ENCODE measurements around the gene ATP10A. TPM values are rescaled to one million over a fixed set of nuclear protein-coding genes. Genes with fewer than 3 reads are reported as not detected.

Gene ATP10A
- total and polyA plus RNA-seq, 12 donors = 0.67 to 31.8 (median 16.1) TPM

DNA sequence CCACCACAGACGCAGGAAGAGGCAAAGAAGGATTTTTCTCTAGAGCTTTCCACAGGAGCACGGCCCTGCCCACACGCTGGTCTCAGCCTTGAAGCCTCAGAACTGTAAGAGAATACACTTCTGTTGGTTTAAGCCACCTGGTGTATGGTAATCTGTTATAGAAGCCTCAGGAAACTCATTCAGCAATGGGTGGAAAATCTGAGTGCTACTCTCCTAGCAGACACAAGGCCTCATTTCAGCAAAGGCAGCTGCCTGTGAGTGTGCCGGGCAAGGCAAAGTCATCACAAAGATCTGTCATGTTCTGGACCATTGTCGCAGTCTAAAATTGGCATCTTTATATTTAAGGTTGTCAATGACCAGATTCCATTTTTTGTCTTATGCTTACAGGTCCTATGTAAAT is 31.0 kb downstream of the ATP10A start:
- TF ChIP-seq, protein P1, sequence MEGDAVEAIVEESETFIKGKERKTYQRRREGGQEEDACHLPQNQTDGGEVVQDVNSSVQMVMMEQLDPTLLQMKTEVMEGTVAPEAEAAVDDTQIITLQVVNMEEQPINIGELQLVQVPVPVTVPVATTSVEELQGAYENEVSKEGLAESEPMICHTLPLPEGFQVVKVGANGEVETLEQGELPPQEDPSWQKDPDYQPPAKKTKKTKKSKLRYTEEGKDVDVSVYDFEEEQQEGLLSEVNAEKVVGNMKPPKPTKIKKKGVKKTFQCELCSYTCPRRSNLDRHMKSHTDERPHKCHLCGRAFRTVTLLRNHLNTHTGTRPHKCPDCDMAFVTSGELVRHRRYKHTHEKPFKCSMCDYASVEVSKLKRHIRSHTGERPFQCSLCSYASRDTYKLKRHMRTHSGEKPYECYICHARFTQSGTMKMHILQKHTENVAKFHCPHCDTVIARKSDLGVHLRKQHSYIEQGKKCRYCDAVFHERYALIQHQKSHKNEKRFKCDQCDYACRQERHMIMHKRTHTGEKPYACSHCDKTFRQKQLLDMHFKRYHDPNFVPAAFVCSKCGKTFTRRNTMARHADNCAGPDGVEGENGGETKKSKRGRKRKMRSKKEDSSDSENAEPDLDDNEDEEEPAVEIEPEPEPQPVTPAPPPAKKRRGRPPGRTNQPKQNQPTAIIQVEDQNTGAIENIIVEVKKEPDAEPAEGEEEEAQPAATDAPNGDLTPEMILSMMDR (IDR thresholded peaks at IDR 0.05) = no peak
- no peak for DNase-seq
- Histone ChIP-seq H3K4me3 (no peak overlapping the region), H3K36me3 (replicated peaks in 1 of 2) (no peaks in the 10 kb centered on the region), H3K27me3 (no peaks in the 10 kb centered on the region), H3K4me1 (replicated peaks in 1 of 2) (peaks cover 0 to 9% of the 10 kb centered on the region in 2 donors), H3K27ac (peak overlapping the region in 2 of 5 donors; percentile 57 to 87), H3K9me3 (replicated peaks in 1 of 3) (no peaks in the 10 kb centered on the region)
- intact Hi-C loops (cut with DNase I) = no loop called here
- WGBS, 4 donors = 73 to 81% (median 79%) methylated on average over 5 of the region's 5 CpGs

DNA sequence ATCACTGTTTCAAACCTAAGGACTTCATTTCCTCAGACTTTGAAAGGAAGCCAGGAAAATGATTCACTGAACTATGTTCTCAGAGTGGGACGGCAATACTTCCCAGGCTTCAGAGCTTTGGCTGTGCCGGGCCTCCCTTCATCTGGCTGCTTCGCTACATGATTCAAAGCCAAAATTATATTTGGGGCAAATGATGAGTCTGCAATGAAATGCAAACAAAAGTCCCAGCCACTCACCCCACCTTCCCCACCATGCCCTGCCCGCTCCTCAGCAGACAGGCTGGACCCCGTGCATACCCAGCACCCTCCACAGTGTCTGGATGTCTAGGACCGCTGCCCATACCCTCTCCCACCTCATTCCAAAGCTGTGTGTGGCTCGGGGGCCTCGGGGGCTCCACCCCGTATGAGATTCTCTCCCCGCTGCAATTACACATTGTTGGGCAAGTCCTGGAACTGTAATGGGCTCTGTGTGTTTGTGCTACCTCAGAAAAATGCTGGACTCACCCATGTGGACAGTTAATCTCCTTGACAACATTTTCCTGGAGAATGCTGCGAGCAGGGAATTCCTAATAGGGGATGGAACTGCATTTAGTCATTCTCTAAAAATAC is 32.2 kb downstream of the ATP10A start:
- DNase-seq = peak in 3 of 7 donors; percentile 33 to 49 (median 42)
- H3K27me3 ChIP-seq = no peaks in the 10 kb centered on the region
- TF ChIP-seq POLR2A (IDR thresholded peaks at IDR 0.05) = no peak
- TF ChIP-seq, protein P1 (IDR thresholded peaks at IDR 0.05) = no peak
- no peak overlapping the region for H3K4me3 ChIP-seq
- H3K4me1 ChIP-seq (replicated peaks in 1 of 2) = peaks cover 0 to 9% of the 10 kb centered on the region in 2 donors
- intact Hi-C loops (cut with DNase I) = no loop called here
- peak overlapping the region in 3 of 5 donors; percentile 22 to 87 (median 57) for H3K27ac ChIP-seq
- 34 to 57% (median 45%) methylated on average over 11 of the region's 11 CpGs for whole genome bisulfite sequencing, 4 donors
- H3K9me3 ChIP-seq (replicated peaks in 1 of 3) = peaks cover 0 to 6% (median 0%) of the 10 kb centered on the region in 3 donors
- no peaks in the 10 kb centered on the region for H3K36me3 ChIP-seq (replicated peaks in 1 of 2)

DNA sequence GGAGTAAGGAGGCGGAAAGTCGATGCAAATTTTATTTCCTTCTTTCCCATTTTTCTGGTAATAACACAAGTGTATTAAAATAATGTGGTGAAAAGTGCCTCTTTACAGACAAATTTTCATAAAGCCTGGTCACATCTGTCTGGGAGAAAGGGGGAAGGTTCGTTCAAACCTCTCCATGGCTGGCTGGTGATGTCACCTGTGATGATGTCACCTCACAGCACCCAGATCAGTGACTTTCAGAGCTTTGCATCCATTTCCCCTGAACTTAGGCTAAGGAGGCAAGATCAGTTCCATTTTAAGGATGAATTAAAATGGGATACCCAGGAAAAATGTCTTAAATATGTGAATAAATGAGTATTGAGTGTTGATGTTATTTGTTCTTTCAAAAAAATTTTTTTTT is 34.1 kb downstream of the ATP10A start:
- no peaks in the 10 kb centered on the region for H3K36me3 ChIP-seq (replicated peaks in 1 of 2)
- no peaks in the 10 kb centered on the region for H3K27me3 ChIP-seq
- TF ChIP-seq POLR2A (IDR thresholded peaks at IDR 0.05) = no peak
- TF ChIP-seq, protein P1 (IDR thresholded peaks at IDR 0.05) = no peak
- WGBS, 4 donors = 81 to 86% (median 84%) methylated on average over 3 of the region's 3 CpGs
- no peak overlapping the region for H3K27ac ChIP-seq
- peaks cover 0 to 8% (median 0%) of the 10 kb centered on the region in 3 donors for H3K9me3 ChIP-seq (replicated peaks in 1 of 3)
- peaks cover 0 to 9% of the 10 kb centered on the region in 2 donors for H3K4me1 ChIP-seq (replicated peaks in 1 of 2)
- no peak for DNase-seq
- H3K4me3 ChIP-seq = no peak overlapping the region
- intact Hi-C loops (cut with DNase I) = no loop called here

DNA sequence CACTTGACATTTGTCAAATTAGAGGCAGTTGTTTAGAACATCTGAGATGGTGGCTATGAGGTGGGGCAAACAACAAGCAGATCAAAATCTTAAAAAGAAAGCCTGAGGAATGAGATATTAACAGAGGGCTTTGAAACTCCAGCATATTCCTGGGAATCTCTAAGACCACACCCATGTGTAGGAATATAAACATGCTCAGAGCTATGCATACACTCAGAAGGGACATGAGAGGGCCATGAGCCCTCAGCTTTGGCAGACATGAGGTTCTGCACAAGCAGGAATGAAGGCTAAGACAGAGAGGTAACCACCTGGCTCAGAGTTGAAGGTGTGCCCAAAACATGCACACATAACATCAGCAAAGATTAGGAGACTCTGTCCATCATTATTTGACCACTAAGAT is 37.9 kb downstream of the ATP10A start:
- intact Hi-C loops (cut with DNase I) = no loop called here
- TF ChIP-seq, protein P1 (IDR thresholded peaks at IDR 0.05) = no peak
- no peak for TF ChIP-seq POLR2A (IDR thresholded peaks at IDR 0.05)
- Histone ChIP-seq H3K27ac (no peak overlapping the region), H3K36me3 (replicated peaks in 1 of 2) (no peaks in the 10 kb centered on the region), H3K4me1 (replicated peaks in 1 of 2) (no peaks in the 10 kb centered on the region), H3K4me3 (no peak overlapping the region), H3K9me3 (replicated peaks in 1 of 3) (peaks cover 0 to 8% (median 0%) of the 10 kb centered on the region in 3 donors), H3K27me3 (no peaks in the 10 kb centered on the region)
- no peak for DNase-seq

All from adrenal gland (tissue), 12 donors.